ENCODE results near the gene ACAP3. TPM values are rescaled to one million over a fixed set of nuclear protein-coding genes. Genes with fewer than 3 reads are reported as not detected.

The ACAP3 gene
- total and polyA plus RNA-seq, 10 of the 15 experiments (the other 5 are each of a cell fraction or from before 2014, with no cell fraction given), result 0.05 to 34.2 (median 7.1) TPM

GRCh38 chr1:1342061-1342562, 34.4 kb upstream of the ACAP3 start:
- intact Hi-C loops (cut with micrococcal nuclease; ENCODE audit: unreplicated experiment), result no loop called here
- no peaks in the 10 kb centered on the region for H4K20me1 ChIP-seq (ENCODE audit: control insufficient read depth, insufficient read depth)
- ChIA-PET CTCF (no interaction called here), RAD21 (ENCODE audit: unreplicated experiment) (no interaction called here), SMC1A (ENCODE audit: uncharacterized antibody, unreplicated experiment) (no interaction called here), POLR2A (no interaction called here)
- BruUV-seq (replicated peaks), result no TSS peak
- no peak for ATAC-seq
- no peak overlapping the region for H3K4me2 ChIP-seq (ENCODE audit: control insufficient read depth, insufficient read depth)
- no peak for DNase-seq (ENCODE audit: low read depth, low spot score)
- no peak for FAIRE-seq
- no peaks in the 10 kb centered on the region; the same call in none of the 2 replicates for H3K79me2 ChIP-seq (ENCODE audit: control insufficient read depth, insufficient read depth, low read length)
- H3K27me3 ChIP-seq (replicated peaks in 1 of 2; ENCODE audit: control insufficient read depth in 2 of 2, insufficient read depth in 2 of 2, low read length in 1 of 2), result no peaks in the 10 kb centered on the region
- no peak overlapping the region for H3K9ac ChIP-seq (ENCODE audit: control insufficient read depth, insufficient read depth, low read length)
- H3K36me3 ChIP-seq (ENCODE audit: control insufficient read depth in 2 of 2, insufficient read depth in 2 of 2, low read length in 1 of 2), result peaks cover 0 to 5% of the 10 kb centered on the region in 2 experiments
- no peaks in the 10 kb centered on the region for H3K9me3 ChIP-seq (replicated peaks; ENCODE audit: control insufficient read depth, insufficient read depth, low read length)
- WGBS (ENCODE audit: insufficient coverage, insufficient replicate concordance, low lambda C conversion rate, missing lambda C conversion rate), result 96% methylated on average over 28 of the region's 28 CpGs
- no peaks in the 10 kb centered on the region for H3K4me1 ChIP-seq (ENCODE audit: control insufficient read depth, insufficient read depth, low read length)
- in situ Hi-C loops (cut with MboI), result no loop called here
- no peak overlapping the region for H3K27ac ChIP-seq (ENCODE audit: control insufficient read depth, insufficient read depth)
- H2AFZ ChIP-seq (ENCODE audit: control insufficient read depth, low read depth, low read length), result no peak overlapping the region
- H3K4me3 ChIP-seq, result no peak overlapping the region
- TF ChIP-seq BCLAF1 (IDR thresholded peaks at IDR 0.05) (no peak), ZNF274 (IDR thresholded peaks at IDR 0.05; ENCODE audit: insufficient read depth, insufficient read length) (no peak), BHLHE40 (IDR thresholded peaks at IDR 0.05; ENCODE audit: borderline replicate concordance in 1 of 2, low read depth in 2 of 2, low read length in 1 of 2) (no peak), ELK1 (IDR thresholded peaks at IDR 0.05; ENCODE audit: low read depth, low read length) (no peak), ZBTB4 (CRISPR knock-in tag; IDR thresholded peaks at IDR 0.05) (no peak), STAT3 (IDR thresholded peaks at IDR 0.05; ENCODE audit: low read depth, low read length) (no peak), NFYB (IDR thresholded peaks at IDR 0.05; ENCODE audit: insufficient read depth, low read depth, low read length) (no peak), ETV6 (conservative IDR thresholded peaks at IDR 0.05 in 1 of 2, IDR thresholded peaks at IDR 0.05 in 1 of 2; ENCODE audit: borderline replicate concordance in 1 of 2, low read depth in 1 of 2) (no peak), BRCA1 (IDR thresholded peaks at IDR 0.05; ENCODE audit: low read depth, low read length) (no peak), IRF5 (IDR thresholded peaks at IDR 0.05; ENCODE audit: borderline replicate concordance) (no peak), MLLT1 (IDR thresholded peaks at IDR 0.05) (no peak), NR2F1 (conservative IDR thresholded peaks at IDR 0.05) (no peak), PAX5 (IDR thresholded peaks at IDR 0.05; ENCODE audit: borderline replicate concordance, low read depth, low read length) (no peak), ZNF217 (IDR thresholded peaks at IDR 0.05) (no peak)
